ENCODE results near the gene TANGO2.

Gene TANGO2

GRCh38 chr22:20016734-20017621, 3.9 kb upstream of the TANGO2 start, which contains the start of gene ARVCF:
TSS of gene ARVCF (minus strand) at chr22:20016823. CDS start at chr22:19990794, 26,029 bp downstream.
- Mint-ChIP-seq H3K36me3 (ENCODE audit: insufficient read depth) (peaks cover 18% of the 10 kb centered on the region), H3K27me3 (peaks cover 0 to 7% of the 10 kb centered on the region in 2 donors), H3K9me3 (no peaks in the 10 kb centered on the region), H3K4me3 (peak within 1 kb of the TSS; percentile 84 to 85), H3K27ac (peak within 1 kb of the TSS in 1 of 2 donors; percentile 66), H3K4me1 (ENCODE audit: low read depth in 2 of 2) (peaks cover 11 to 18% of the 10 kb centered on the region in 2 donors)
- peak; percentile 65 for ATAC-seq (replicated peaks)
- DNase-seq, result peak; percentile 90 to 92 (median 91)

- Mint-ChIP-seq H3K27ac (peak overlapping the region in 1 of 2 donors; percentile 66), H3K4me1 (ENCODE audit: low read depth in 2 of 2) (peaks cover 17 to 24% of the 10 kb centered on the region in 2 donors), H3K36me3 (ENCODE audit: insufficient read depth) (peaks cover 18% of the 10 kb centered on the region), H3K27me3 (peaks cover 0 to 7% of the 10 kb centered on the region in 2 donors), H3K4me3 (peak overlapping the region; percentile 84 to 85), H3K9me3 (no peaks in the 10 kb centered on the region)
- DNase-seq (no peak), ATAC-seq (replicated peaks) (no peak)
Observed at GRCh38 chr22:20017622-20017958, 3.3 kb upstream of the TANGO2 start.

- DNase-seq, result no peak
- H3K4me1 Mint-ChIP-seq (ENCODE audit: low read depth in 2 of 2), result peaks cover 17 to 26% of the 10 kb centered on the region in 2 donors
- no peak for ATAC-seq (replicated peaks)
- H3K9me3 Mint-ChIP-seq, result no peaks in the 10 kb centered on the region
- H3K27me3 Mint-ChIP-seq, result peaks cover 0 to 7% of the 10 kb centered on the region in 2 donors
- H3K36me3 Mint-ChIP-seq (ENCODE audit: insufficient read depth), result peaks cover 18% of the 10 kb centered on the region
- H3K4me3 Mint-ChIP-seq, result peak overlapping the region; percentile 84 to 85
- peak overlapping the region in 1 of 2 donors; percentile 66 for H3K27ac Mint-ChIP-seq
Observed at GRCh38 chr22:20018001-20018400, 2.9 kb upstream of the TANGO2 start.

- peaks cover 0 to 4% of the 10 kb centered on the region in 2 donors for H3K27me3 Mint-ChIP-seq
Observed at GRCh38 chr22:20019661-20020532, 1.0 kb upstream of the TANGO2 start.

GRCh38 chr22:20021196-20022181, 579 bp downstream of the TANGO2 start:
- peaks cover 21% of the 10 kb centered on the region for H3K36me3 Mint-ChIP-seq (ENCODE audit: insufficient read depth)
- peak overlapping the region; percentile 80 to 89 for H3K4me3 Mint-ChIP-seq
- no peak for ATAC-seq (replicated peaks)
- H3K9me3 Mint-ChIP-seq, result no peaks in the 10 kb centered on the region
- H3K27me3 Mint-ChIP-seq, result no peaks in the 10 kb centered on the region
- peak overlapping the region; percentile 89 to 94 for H3K27ac Mint-ChIP-seq
- DNase-seq, result no peak
- peaks cover 33% of the 10 kb centered on the region in 2 donors for H3K4me1 Mint-ChIP-seq (ENCODE audit: low read depth in 2 of 2)

More at GRCh38 chr22:20019661-20020532, 1.0 kb upstream of the TANGO2 start:
- Mint-ChIP-seq H3K4me1 (ENCODE audit: low read depth in 2 of 2) (peaks cover 22 to 25% of the 10 kb centered on the region in 2 donors), H3K4me3 (peak overlapping the region; percentile 80 to 89), H3K36me3 (ENCODE audit: insufficient read depth) (peaks cover 21% of the 10 kb centered on the region), H3K9me3 (no peaks in the 10 kb centered on the region), H3K27ac (peak overlapping the region; percentile 89 to 94)
- DNase-seq (no peak), ATAC-seq (replicated peaks) (no peak)

- H3K27me3 Mint-ChIP-seq, result no peaks in the 10 kb centered on the region
Observed at GRCh38 chr22:20022231-20022977, 1.5 kb downstream of the TANGO2 start.

GRCh38 chr22:20022978-20023613, 2.2 kb downstream of the TANGO2 start:
- H3K36me3 Mint-ChIP-seq (ENCODE audit: insufficient read depth), result peaks cover 19% of the 10 kb centered on the region
- H3K4me3 Mint-ChIP-seq, result peak overlapping the region; percentile 80 to 89
- DNase-seq (no peak), ATAC-seq (replicated peaks) (no peak)
- no peaks in the 10 kb centered on the region for H3K27me3 Mint-ChIP-seq
- peaks cover 34 to 40% of the 10 kb centered on the region in 2 donors for H3K4me1 Mint-ChIP-seq (ENCODE audit: low read depth in 2 of 2)
- peak overlapping the region; percentile 54 to 59 for H3K27ac Mint-ChIP-seq
- H3K9me3 Mint-ChIP-seq, result no peaks in the 10 kb centered on the region

More at GRCh38 chr22:20022231-20022977, 1.5 kb downstream of the TANGO2 start:
- H3K9me3 Mint-ChIP-seq, result no peaks in the 10 kb centered on the region
- ATAC-seq (replicated peaks) (no peak), DNase-seq (no peak)
- H3K27ac Mint-ChIP-seq, result peak overlapping the region; percentile 89 to 94
- H3K4me1 Mint-ChIP-seq (ENCODE audit: low read depth in 2 of 2), result peaks cover 37 to 40% of the 10 kb centered on the region in 2 donors
- H3K4me3 Mint-ChIP-seq, result peak overlapping the region; percentile 80 to 89
- H3K36me3 Mint-ChIP-seq (ENCODE audit: insufficient read depth), result peaks cover 19% of the 10 kb centered on the region

GRCh38 chr22:20024225-20024624, 3.3 kb downstream of the TANGO2 start:
- Mint-ChIP-seq H3K27ac (no peak overlapping the region), H3K36me3 (ENCODE audit: insufficient read depth) (peaks cover 19% of the 10 kb centered on the region), H3K9me3 (no peaks in the 10 kb centered on the region), H3K4me3 (no peak overlapping the region), H3K4me1 (ENCODE audit: low read depth in 2 of 2) (peaks cover 38 to 44% of the 10 kb centered on the region in 2 donors), H3K27me3 (no peaks in the 10 kb centered on the region)
- DNase-seq (no peak), ATAC-seq (replicated peaks) (no peak)

GRCh38 chr22:20024650-20025397, 3.9 kb downstream of the TANGO2 start:
- no peak for DNase-seq
- Mint-ChIP-seq H3K4me1 (ENCODE audit: low read depth in 2 of 2) (peaks cover 40 to 44% of the 10 kb centered on the region in 2 donors), H3K36me3 (ENCODE audit: insufficient read depth) (peaks cover 19% of the 10 kb centered on the region), H3K27ac (peak overlapping the region in 1 of 2 donors; percentile 17), H3K27me3 (no peaks in the 10 kb centered on the region), H3K9me3 (no peaks in the 10 kb centered on the region), H3K4me3 (no peak overlapping the region)
- ATAC-seq (replicated peaks), result no peak

GRCh38 chr22:20025401-20026203, 4.7 kb downstream of the TANGO2 start:
- ATAC-seq (replicated peaks) (no peak), DNase-seq (no peak)
- Mint-ChIP-seq H3K27ac (peak overlapping the region in 1 of 2 donors; percentile 17), H3K27me3 (no peaks in the 10 kb centered on the region), H3K4me1 (ENCODE audit: low read depth in 2 of 2) (peaks cover 37 to 38% of the 10 kb centered on the region in 2 donors), H3K9me3 (no peaks in the 10 kb centered on the region), H3K4me3 (no peak overlapping the region), H3K36me3 (ENCODE audit: insufficient read depth) (peaks cover 15% of the 10 kb centered on the region)
